DND-41 (cell line): ENCODE results near the gene CHRM4.
A peak's percentile ranks its signal among the peaks of the same experiment; 100 is the strongest.

Source experiments
- ATAC-seq: fragments of 200-7000 bp; cut with Tn5 transposase; 3 replicates; pipeline ENCODE4 v1.9.1; 2021; ENCODE audit warnings: low read depth; ENCODE audit not compliant: insufficient read depth
- DNase-seq: peaks from one replicate; pipeline ENCODE4 v3.0.0-alpha.2; 2020
- H2AFZ ChIP-seq: 2 replicates; pipeline ENCODE4 v1.6.0; 2012; ENCODE audit warnings: low read depth, low read length
- H3K27ac ChIP-seq: 2 replicates; pipeline ENCODE4 v1.5.1; 2012; ENCODE audit warnings: low read length, inconsistent platforms
- H3K27me3 ChIP-seq: fragments of 200-600 bp; sonication (generic); 2 replicates; pipeline ENCODE4 v1.6.0; 2012; ENCODE audit warnings: low read length, mild to moderate bottlenecking, inconsistent platforms; ENCODE audit not compliant: insufficient read depth, poor library complexity
- H3K36me3 ChIP-seq: 2 replicates; pipeline ENCODE4 v1.5.1; 2012; ENCODE audit warnings: low read length, inconsistent platforms; ENCODE audit not compliant: insufficient read depth
- H3K4me1 ChIP-seq: 2 replicates; pipeline ENCODE4 v1.5.1; 2012; ENCODE audit warnings: mild to moderate bottlenecking, low read length; ENCODE audit not compliant: insufficient read depth
- H3K4me2 ChIP-seq: 2 replicates; pipeline ENCODE4 v1.6.0; 2012; ENCODE audit warnings: mild to moderate bottlenecking, moderate library complexity, low read length, inconsistent platforms; ENCODE audit not compliant: insufficient read depth
- H3K4me3 ChIP-seq, 2 experiments: fragments of 200-600 bp in 1 of 2; shearing (Covaris generic) in 1 of 2; 2 replicates each; pipeline ENCODE4 v1.5.1; 2012 to 2016; ENCODE audit warnings: inconsistent platforms in 2 of 2, low read length in 2 of 2, mild to moderate bottlenecking in 2 of 2, low read depth in 1 of 2, moderate library complexity in 1 of 2
- H3K79me2 ChIP-seq: 2 replicates; pipeline ENCODE4 v1.6.0; 2012; ENCODE audit warnings: low read length, inconsistent platforms; ENCODE audit not compliant: insufficient read depth
- H3K9ac ChIP-seq: 2 replicates; pipeline ENCODE4 v1.6.0; 2012; ENCODE audit warnings: low read depth, mild to moderate bottlenecking, inconsistent platforms, low read length, moderate library complexity
- H3K9me3 ChIP-seq: 2 replicates; pipeline ENCODE4 v1.5.1; 2012; ENCODE audit warnings: low read length, moderate library complexity, mild to moderate bottlenecking, inconsistent platforms; ENCODE audit not compliant: insufficient read depth, severe bottlenecking
- H4K20me1 ChIP-seq: 2 replicates; pipeline ENCODE4 v1.6.0; 2012; ENCODE audit warnings: low read length; ENCODE audit not compliant: insufficient read depth
- EZH2 ChIP-seq: IDR thresholded peaks from 3 replicates; pipeline ENCODE4 v1.6.1; 2012; ENCODE audit warnings: borderline replicate concordance, low read depth, mild to moderate bottlenecking, moderate library complexity, low read length, inconsistent platforms; ENCODE audit not compliant: severe bottlenecking
- TF ChIP-seq, protein P1 (sequence below): IDR thresholded peaks from 2 replicates; pipeline ENCODE4 v1.5.1; 2012; ENCODE audit warnings: borderline replicate concordance, low read length, moderate library complexity, mild to moderate bottlenecking; ENCODE audit not compliant: poor library complexity, severe bottlenecking; ENCODE audit errors: extremely low read depth

CHRM4 gene

DNA sequence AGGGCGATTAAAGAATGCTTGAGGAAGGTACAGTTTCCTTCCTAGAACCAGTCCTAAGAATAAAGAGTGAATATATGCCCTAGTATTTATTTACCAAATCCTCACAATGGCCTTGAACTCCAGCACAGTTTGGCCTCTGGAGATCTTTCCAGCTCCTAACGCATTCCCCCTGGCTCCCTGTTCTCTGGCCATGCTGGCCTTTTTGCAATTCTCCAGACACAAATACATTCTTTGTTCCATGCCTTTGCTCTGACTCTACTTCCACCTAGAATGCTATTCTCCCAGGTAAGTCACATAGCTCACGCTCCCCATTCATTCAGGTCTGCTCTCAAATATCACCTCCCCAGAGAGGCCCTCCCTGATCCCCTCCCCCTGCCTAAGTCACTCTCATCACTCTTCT lies 48.1 kb downstream of the CHRM4 start:
- no peaks in the 10 kb centered on the region; the same call in 1 of the 2 replicates for H3K36me3 ChIP-seq
- H3K9ac ChIP-seq: no peak overlapping the region
- H3K4me2 ChIP-seq: no peak overlapping the region
- peak overlapping the region; percentile 13; the same call in 1 of the 2 replicates for H3K27ac ChIP-seq
- H3K4me3 ChIP-seq: no peak overlapping the region
- no peaks in the 10 kb centered on the region for H3K27me3 ChIP-seq
- peaks cover 6% of the 10 kb centered on the region for H4K20me1 ChIP-seq
- ATAC-seq: no peak
- H3K9me3 ChIP-seq: no peaks in the 10 kb centered on the region
- H3K4me1 ChIP-seq: peaks cover 41% of the 10 kb centered on the region
- TF ChIP-seq, protein P1, sequence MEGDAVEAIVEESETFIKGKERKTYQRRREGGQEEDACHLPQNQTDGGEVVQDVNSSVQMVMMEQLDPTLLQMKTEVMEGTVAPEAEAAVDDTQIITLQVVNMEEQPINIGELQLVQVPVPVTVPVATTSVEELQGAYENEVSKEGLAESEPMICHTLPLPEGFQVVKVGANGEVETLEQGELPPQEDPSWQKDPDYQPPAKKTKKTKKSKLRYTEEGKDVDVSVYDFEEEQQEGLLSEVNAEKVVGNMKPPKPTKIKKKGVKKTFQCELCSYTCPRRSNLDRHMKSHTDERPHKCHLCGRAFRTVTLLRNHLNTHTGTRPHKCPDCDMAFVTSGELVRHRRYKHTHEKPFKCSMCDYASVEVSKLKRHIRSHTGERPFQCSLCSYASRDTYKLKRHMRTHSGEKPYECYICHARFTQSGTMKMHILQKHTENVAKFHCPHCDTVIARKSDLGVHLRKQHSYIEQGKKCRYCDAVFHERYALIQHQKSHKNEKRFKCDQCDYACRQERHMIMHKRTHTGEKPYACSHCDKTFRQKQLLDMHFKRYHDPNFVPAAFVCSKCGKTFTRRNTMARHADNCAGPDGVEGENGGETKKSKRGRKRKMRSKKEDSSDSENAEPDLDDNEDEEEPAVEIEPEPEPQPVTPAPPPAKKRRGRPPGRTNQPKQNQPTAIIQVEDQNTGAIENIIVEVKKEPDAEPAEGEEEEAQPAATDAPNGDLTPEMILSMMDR: no peak
- no peak for TF ChIP-seq EZH2
- H2AFZ ChIP-seq: no peak overlapping the region
- DNase-seq: no peak
- peaks cover 15% of the 10 kb centered on the region for H3K79me2 ChIP-seq

DNA sequence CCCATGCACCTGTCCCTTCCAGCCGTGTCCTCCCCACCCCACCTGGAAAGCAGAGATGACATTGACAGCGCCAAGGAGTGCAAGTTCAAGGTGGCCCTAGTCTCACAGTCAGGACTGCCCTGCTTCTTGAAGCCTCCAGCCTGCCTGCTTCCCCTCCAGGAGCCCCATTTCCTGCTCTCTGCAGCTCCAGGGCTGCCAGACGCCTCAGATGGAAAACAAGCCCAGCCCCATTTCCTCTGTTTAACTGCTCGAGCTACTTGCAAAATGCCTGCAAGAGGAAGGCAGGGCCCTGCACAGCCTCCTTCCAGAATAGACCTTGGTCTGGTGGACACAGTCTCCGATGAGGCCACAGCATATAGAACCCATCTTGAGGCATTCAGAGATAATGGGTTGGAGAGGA lies 49.3 kb downstream of the CHRM4 start:
- H3K4me1 ChIP-seq: peaks cover 34% of the 10 kb centered on the region

DNA sequence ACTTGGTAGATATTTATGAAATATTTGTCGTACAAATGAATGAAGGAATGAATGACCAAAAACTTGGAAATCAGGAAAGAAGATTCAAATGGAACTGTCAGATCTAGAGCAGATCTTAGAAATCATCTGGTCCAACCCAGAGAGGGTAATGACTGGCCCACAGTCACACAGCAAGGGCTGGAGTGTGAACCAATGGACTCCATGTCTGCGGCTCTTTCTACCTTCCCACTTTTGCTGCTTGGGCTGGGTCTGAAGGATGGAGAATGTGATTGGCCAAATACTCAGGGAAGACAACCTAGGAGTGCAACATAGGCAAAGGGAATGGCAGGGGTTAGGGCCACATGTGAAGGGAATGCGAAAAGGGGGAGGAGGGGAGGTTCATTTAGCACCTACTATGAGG lies 50.1 kb downstream of the CHRM4 start:
- H2AFZ ChIP-seq: peak overlapping the region; percentile 75
- DNase-seq: no peak
- ATAC-seq: no peak

More for the DNA sequence above, 49.3 kb downstream of the CHRM4 start:
- H2AFZ ChIP-seq: peak overlapping the region; percentile 75
- H3K36me3 ChIP-seq: no peaks in the 10 kb centered on the region
- no peaks in the 10 kb centered on the region for H4K20me1 ChIP-seq
- no peaks in the 10 kb centered on the region for H3K9me3 ChIP-seq
- ATAC-seq (peak; percentile 84), DNase-seq (peak; percentile 79)
- H3K79me2 ChIP-seq: peaks cover 4% of the 10 kb centered on the region; the same call in 1 of the 2 replicates
- H3K27me3 ChIP-seq: no peaks in the 10 kb centered on the region
- H3K9ac ChIP-seq: peak overlapping the region; percentile 20
- H3K4me2 ChIP-seq: peak overlapping the region; percentile 33
- no peak overlapping the region; a peak in 1 of 4 replicates for H3K4me3 ChIP-seq
- no peak for TF ChIP-seq EZH2
- TF ChIP-seq, protein P1: no peak
- peak overlapping the region; percentile 72 for H3K27ac ChIP-seq

More for the DNA sequence above, 50.1 kb downstream of the CHRM4 start:
- H3K79me2 ChIP-seq: no peaks in the 10 kb centered on the region
- H3K27ac ChIP-seq: peak overlapping the region; percentile 72
- H4K20me1 ChIP-seq: no peaks in the 10 kb centered on the region
- peaks cover 27% of the 10 kb centered on the region for H3K4me1 ChIP-seq
- H3K9ac ChIP-seq: peak overlapping the region; percentile 20
- peak overlapping the region; percentile 33; the same call in 1 of the 2 replicates for H3K4me2 ChIP-seq
- no peak overlapping the region for H3K4me3 ChIP-seq
- TF ChIP-seq, protein P1: no peak
- no peak for TF ChIP-seq EZH2
- H3K9me3 ChIP-seq: no peaks in the 10 kb centered on the region
- H3K36me3 ChIP-seq: no peaks in the 10 kb centered on the region
- H3K27me3 ChIP-seq: no peaks in the 10 kb centered on the region
